SK-N-MC (cell line): Measurements from ENCODE around the gene ZNF181.
A peak's percentile ranks its signal among the peaks of the same experiment; 100 is the strongest.
"Not testable (repeated sequence)": the region's sequence is repeated elsewhere in the genome, so short reads cannot be mapped to it uniquely, and the experiment has no call there.

ENCODE experiments used
- DNase-seq: peaks from one replicate; pipeline ENCODE4 v3.0.0-alpha.2; 2011; ENCODE audit warnings: low read depth, low spot score
- H3K27ac ChIP-seq: fragments of 200-600 bp; sonication (generic); 2 replicates; pipeline ENCODE4 v1.5.1; 2016; ENCODE audit warnings: mixed run types
- H3K36me3 ChIP-seq: fragments of 200-600 bp; sonication (generic); 2 replicates; pipeline ENCODE4 v1.6.1; 2017; ENCODE audit warnings: antibody characterized with exemption, low read length, mixed read lengths; ENCODE audit not compliant: insufficient read depth
- H3K4me3 ChIP-seq: fragments of 200-600 bp; sonication (generic); 2 replicates; pipeline ENCODE4 v1.5.1; 2016
- H3K9ac ChIP-seq: fragments of 200-600 bp; sonication (generic); 2 replicates; pipeline ENCODE4 v1.8.0; 2017; ENCODE audit warnings: mixed run types, mixed read lengths; ENCODE audit not compliant: insufficient read length
- H3K9me3 ChIP-seq: fragments of 200-600 bp; sonication (generic); 2 replicates; pipeline ENCODE4 v1.6.1; 2017; ENCODE audit warnings: low read depth, mild to moderate bottlenecking, antibody characterized with exemption, low read length, moderate library complexity, mixed read lengths
- EZH2 ChIP-seq: fragments of 200-600 bp; sonication (generic); IDR thresholded peaks from one replicate; pipeline ENCODE4 v1.6.1; 2017; ENCODE audit warnings: antibody characterized with exemption
- FOXP2 ChIP-seq: optimal IDR thresholded peaks from 2 replicates; pipeline ENCODE3; 2011; ENCODE audit warnings: mild to moderate bottlenecking, moderate library complexity; ENCODE audit not compliant: insufficient read depth; ENCODE audit errors: extremely low read length, control extremely low read depth
- POLR2AphosphoS5 ChIP-seq: IDR thresholded peaks from 2 replicates; pipeline ENCODE4 v1.6.1; 2012; ENCODE audit warnings: mild to moderate bottlenecking, low read depth, low read length, borderline replicate concordance

Gene ZNF181

DNA sequence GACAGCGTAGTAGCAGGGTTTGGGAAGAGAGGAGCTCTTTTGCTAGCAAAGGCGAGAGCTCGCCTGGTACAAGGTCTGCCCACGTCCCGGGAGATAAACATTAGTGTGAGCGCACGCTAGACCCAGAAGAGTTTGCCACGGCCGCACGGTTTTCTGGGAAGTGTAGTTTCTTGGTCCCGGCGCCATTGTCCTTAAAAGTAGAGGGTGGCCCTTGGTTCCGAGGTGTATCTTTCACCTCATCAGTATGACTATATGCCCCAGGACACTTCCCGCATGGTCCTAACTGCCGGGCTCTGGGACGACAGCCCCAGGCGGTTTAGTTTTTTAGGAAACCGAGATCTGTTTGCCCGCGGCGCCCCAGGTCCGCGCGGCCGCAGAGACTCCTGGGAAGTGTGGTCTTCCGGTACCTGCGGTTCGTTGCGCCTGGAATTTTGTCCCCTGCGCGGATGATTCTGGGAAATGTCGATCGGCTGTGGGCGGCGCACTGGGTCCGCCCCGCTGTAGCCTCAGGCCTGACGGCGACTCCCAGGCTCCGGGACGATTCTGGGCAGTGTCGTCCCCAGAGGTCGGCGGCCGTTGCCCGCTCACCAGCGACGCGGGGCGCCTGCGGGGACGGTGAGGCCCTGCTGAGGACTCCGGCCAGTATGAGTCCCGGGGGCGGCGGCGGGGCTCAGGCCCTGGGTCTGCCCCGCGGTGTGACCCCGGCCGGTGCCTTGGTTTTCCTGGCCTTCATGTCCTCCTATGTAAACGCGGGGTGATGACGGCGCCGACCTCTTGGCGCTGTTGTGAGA is at the start of gene ZNF181:
Gene ZNF181, plus strand, starts transcription at position 498 of the 791 bp plus-strand sequence. CDS start 795 bp downstream, outside the sequence.
- DNase-seq = peak; percentile 72
- peak within 1 kb of the TSS; percentile 97 for H3K9ac ChIP-seq
- TF ChIP-seq POLR2AphosphoS5 = peak; percentile 74
- no peak for TF ChIP-seq FOXP2

GRCh38 chr19:34685266-34685665 is 48.8 kb upstream of the ZNF181 start:
- not testable (repeated sequence) for H3K4me3 ChIP-seq, H3K9ac ChIP-seq, DNase-seq, H3K27ac ChIP-seq
- peaks cover 48% of the 10 kb centered on the region for H3K36me3 ChIP-seq
- peaks cover 27% of the 10 kb centered on the region for H3K9me3 ChIP-seq

More for the DNA sequence above, at the start of gene ZNF181:
- Histone ChIP-seq H3K36me3 (peaks cover 27% of the 10 kb centered on the region), H3K4me3 (peak within 1 kb of the TSS; percentile 85), H3K27ac (peak within 1 kb of the TSS; percentile 87), H3K9me3 (no peaks in the 10 kb centered on the region)

GRCh38 chr19:34686455-34686854 is 47.6 kb upstream of the ZNF181 start:
- H3K9ac ChIP-seq = no peak overlapping the region
- peaks cover 37% of the 10 kb centered on the region for H3K36me3 ChIP-seq
- no peak for DNase-seq
- H3K27ac ChIP-seq = no peak overlapping the region
- TF ChIP-seq FOXP2 (no peak), EZH2 (no peak), POLR2AphosphoS5 (no peak)
- H3K9me3 ChIP-seq = peaks cover 24% of the 10 kb centered on the region
- H3K4me3 ChIP-seq = no peak overlapping the region

DNA sequence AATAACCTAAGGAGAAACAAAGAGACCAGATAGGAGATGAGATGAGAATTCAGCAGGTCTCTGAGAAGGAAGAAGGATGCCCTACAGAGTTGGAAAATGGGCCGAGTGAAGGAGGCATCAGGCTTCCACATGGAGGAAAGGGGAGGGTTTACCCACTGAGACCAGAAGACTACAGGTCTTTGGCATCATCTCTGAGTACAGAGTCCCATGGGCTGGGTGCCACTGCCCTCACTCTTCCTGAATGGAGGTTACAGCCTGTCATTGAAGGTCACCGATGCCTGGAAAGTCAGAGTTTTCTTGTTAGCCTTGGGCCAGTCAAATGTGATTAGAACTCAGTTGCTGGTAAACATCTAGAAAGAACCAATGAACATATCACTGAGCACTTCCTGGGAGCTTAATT is 46.7 kb upstream of the ZNF181 start:
- no peak for TF ChIP-seq EZH2
- TF ChIP-seq POLR2AphosphoS5 = no peak
- no peak for TF ChIP-seq FOXP2
- DNase-seq = no peak
- Histone ChIP-seq H3K9me3 (peaks cover 17% of the 10 kb centered on the region), H3K9ac (no peak overlapping the region), H3K4me3 (no peak overlapping the region), H3K27ac (no peak overlapping the region), H3K36me3 (peaks cover 28% of the 10 kb centered on the region)

- DNase-seq = no peak
- peaks cover 15% of the 10 kb centered on the region for H3K36me3 ChIP-seq
- no peak overlapping the region for H3K4me3 ChIP-seq
- H3K9ac ChIP-seq = no peak overlapping the region
- TF ChIP-seq EZH2 = no peak
- no peak overlapping the region for H3K27ac ChIP-seq
- peaks cover 10% of the 10 kb centered on the region for H3K9me3 ChIP-seq
Observed at GRCh38 chr19:34688592-34688991, 45.5 kb upstream of the ZNF181 start.

GRCh38 chr19:34690372-34690771 is 43.7 kb upstream of the ZNF181 start:
- Histone ChIP-seq H3K4me3 (no peak overlapping the region), H3K9me3 (peaks cover 6% of the 10 kb centered on the region; the same call in 1 of the 2 replicates), H3K27ac (no peak overlapping the region), H3K9ac (no peak overlapping the region), H3K36me3 (no peaks in the 10 kb centered on the region; the same call in 1 of the 2 replicates)
- TF ChIP-seq POLR2AphosphoS5 (no peak), FOXP2 (no peak), EZH2 (no peak)
- no peak for DNase-seq

DNA sequence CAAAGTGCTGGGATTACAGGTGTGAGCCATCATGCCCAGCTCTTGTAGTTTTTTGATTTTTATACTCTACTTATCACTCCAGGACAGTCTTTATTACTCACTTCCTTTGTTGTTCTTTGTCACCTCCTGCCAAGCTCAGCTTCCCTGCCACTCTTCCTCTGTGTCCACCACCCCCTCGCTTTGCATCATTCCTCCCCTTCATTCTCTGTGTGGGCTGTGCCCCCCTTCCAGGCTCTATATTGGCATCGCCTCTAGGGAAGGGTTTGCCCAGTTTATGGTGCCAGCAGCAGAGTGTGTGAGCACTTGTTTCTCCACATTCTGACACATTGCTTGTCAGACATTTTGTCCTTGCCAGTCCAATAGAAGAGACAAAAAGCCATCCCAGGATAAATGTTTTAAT is 41.5 kb upstream of the ZNF181 start:
- Histone ChIP-seq H3K27ac (no peak overlapping the region), H3K9ac (no peak overlapping the region), H3K9me3 (no peaks in the 10 kb centered on the region), H3K4me3 (no peak overlapping the region), H3K36me3 (no peaks in the 10 kb centered on the region)
- no peak for DNase-seq
- no peak for TF ChIP-seq FOXP2
- TF ChIP-seq POLR2AphosphoS5 = no peak
- TF ChIP-seq EZH2 = no peak

DNA sequence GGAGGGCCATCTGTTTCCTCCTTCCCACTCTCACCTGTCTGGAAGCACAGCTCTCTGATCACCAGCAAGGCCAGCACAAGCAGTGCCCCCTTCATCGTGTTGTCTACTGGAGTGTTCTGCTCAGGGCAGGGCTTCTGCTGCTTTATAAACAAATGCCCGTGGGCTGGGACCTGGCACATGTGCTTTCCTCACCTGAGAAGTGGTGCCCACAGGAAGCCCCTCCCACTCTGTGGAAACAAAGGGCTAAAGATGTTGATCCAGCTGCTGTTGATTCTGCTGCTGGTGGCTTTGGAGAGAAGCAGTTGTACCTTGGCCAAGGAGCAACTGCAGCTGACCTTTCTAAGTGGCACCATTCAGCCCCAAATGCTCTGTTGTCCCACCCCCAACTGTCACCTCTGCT is 26.4 kb upstream of the ZNF181 start:
- no peak for DNase-seq
- Histone ChIP-seq H3K4me3 (no peak overlapping the region), H3K9ac (no peak overlapping the region), H3K27ac (no peak overlapping the region), H3K36me3 (no peaks in the 10 kb centered on the region), H3K9me3 (no peaks in the 10 kb centered on the region)
- TF ChIP-seq POLR2AphosphoS5 (no peak), EZH2 (no peak), FOXP2 (no peak)

DNA sequence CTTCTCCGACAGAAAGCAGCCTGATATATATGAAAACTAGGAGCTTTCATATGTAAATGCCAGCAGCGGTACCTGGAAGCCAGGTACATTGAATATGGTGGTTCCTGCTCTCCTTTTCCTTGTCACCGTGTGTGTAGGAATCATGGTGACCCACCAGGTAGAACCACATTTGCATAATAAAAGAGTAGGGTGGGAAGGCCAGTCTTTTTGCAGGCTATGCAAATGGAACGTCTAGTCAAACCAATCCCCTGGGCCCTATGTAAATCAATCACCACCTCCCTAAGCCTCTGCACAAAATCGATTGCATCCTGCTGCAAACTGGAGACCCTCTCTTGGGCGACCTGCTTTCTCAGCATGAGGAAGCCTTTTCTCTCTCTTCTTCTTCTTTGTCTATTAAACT is 22.2 kb upstream of the ZNF181 start:
- no peak for DNase-seq
- H3K36me3 ChIP-seq = no peaks in the 10 kb centered on the region
- no peak overlapping the region for H3K27ac ChIP-seq
- H3K9me3 ChIP-seq = peaks cover 3% of the 10 kb centered on the region; the same call in 1 of the 2 replicates
- H3K4me3 ChIP-seq = no peak overlapping the region
- TF ChIP-seq EZH2 = no peak
- no peak for TF ChIP-seq POLR2AphosphoS5
- TF ChIP-seq FOXP2 = no peak
- no peak overlapping the region for H3K9ac ChIP-seq
